ENCODE measurements around the gene GLT1D1.

DNA sequence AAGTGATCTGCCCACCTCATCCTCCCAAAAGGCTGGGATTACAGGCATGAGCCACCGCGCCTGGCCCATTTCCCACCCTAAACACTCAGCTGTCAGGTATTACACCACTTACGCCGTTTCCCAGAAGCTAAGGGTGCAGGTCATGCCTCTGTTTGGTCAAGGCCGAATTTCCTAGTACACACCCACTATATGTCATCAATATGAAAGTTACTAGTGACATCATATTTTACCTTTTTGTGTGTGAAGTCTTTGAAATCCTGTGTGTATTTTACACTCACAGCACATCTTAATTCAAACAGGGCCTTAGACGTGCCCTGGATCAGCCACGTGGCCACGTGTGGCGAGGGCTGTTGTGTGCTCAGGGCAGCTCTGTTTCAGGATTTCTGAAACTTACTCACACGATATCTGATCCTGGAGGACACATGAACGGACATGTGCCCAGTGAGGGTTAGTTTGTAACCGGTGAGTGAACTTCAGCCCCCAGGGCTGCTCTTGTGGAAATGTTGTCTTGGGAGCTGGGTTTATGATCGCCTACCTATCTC is 51.8 kb downstream of the GLT1D1 start:
- TF ChIP-seq, protein P1, sequence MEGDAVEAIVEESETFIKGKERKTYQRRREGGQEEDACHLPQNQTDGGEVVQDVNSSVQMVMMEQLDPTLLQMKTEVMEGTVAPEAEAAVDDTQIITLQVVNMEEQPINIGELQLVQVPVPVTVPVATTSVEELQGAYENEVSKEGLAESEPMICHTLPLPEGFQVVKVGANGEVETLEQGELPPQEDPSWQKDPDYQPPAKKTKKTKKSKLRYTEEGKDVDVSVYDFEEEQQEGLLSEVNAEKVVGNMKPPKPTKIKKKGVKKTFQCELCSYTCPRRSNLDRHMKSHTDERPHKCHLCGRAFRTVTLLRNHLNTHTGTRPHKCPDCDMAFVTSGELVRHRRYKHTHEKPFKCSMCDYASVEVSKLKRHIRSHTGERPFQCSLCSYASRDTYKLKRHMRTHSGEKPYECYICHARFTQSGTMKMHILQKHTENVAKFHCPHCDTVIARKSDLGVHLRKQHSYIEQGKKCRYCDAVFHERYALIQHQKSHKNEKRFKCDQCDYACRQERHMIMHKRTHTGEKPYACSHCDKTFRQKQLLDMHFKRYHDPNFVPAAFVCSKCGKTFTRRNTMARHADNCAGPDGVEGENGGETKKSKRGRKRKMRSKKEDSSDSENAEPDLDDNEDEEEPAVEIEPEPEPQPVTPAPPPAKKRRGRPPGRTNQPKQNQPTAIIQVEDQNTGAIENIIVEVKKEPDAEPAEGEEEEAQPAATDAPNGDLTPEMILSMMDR (IDR thresholded peaks at IDR 0.05), result no peak
- no peak for TF ChIP-seq EZH2phosphoT487 (IDR thresholded peaks at IDR 0.05)
- TF ChIP-seq EZH2 (IDR thresholded peaks at IDR 0.05), result no peak
